Ovary (tissue), 9 donors: ENCODE measurements around the gene PSMD13. TPM values are rescaled to one million over a fixed set of nuclear protein-coding genes. Genes with fewer than 3 reads are reported as not detected.

Source experiments
- DNase-seq, 5 donors: peaks; one replicate each; pipeline ENCODE4 v3.0.0-alpha.2; 2019 to 2020
- H3K27ac ChIP-seq, 2 donors: fragments of 200-600 bp; one replicate each; pipeline versions ENCODE4 v1.5.1 to v1.8.0; 2019 to 2022
- H3K27me3 ChIP-seq: fragments of 200-600 bp; one replicate; pipeline ENCODE4 v1.8.0; 2022
- H3K36me3 ChIP-seq: fragments of 200-600 bp; sonication (generic); one replicate; pipeline ENCODE4 v1.5.1; 2019
- H3K4me1 ChIP-seq: one replicate; pipeline ENCODE4 v1.8.1; 2013; ENCODE audit warnings: mild to moderate bottlenecking, moderate library complexity; ENCODE audit not compliant: insufficient read depth
- H3K4me3 ChIP-seq: fragments of 200-600 bp; sonication (generic); one replicate; pipeline ENCODE4 v1.5.1; 2017
- H3K9me3 ChIP-seq, 2 donors: fragments of 200-600 bp in 1 of 2; sonication (generic) in 1 of 2; one replicate each; pipeline versions ENCODE4 v1.5.1 to v1.8.1; 2013 to 2019; ENCODE audit warnings: mild to moderate bottlenecking in 1 of 2, moderate library complexity in 1 of 2
- CTCF ChIP-seq, 3 donors: fragments of 450-650 bp in 2 of 3; fragments of 200-600 bp in 1 of 3; IDR thresholded peaks; one replicate each; pipeline versions ENCODE4 v1.5.1 to v1.8.0; 2016 to 2022; ENCODE audit warnings: antibody characterized with exemption in 3 of 3, mild to moderate bottlenecking in 1 of 3
- EP300 ChIP-seq: sonication (generic); formaldehyde crosslinking; IDR thresholded peaks from one replicate; pipeline ENCODE4 v1.6.1; 2017; ENCODE audit warnings: antibody characterized with exemption
- POLR2A ChIP-seq: fragments of 450-650 bp; IDR thresholded peaks from one replicate; pipeline ENCODE4 v1.6.1; 2017; ENCODE audit warnings: antibody characterized with exemption, mild to moderate bottlenecking, moderate library complexity
- WGBS, 3 donors: extraction: QIAGEN DNeasy Blood & Tissue Kit in 1 of 3; methylation state at CpG; one replicate each; pipeline versions ENCODE4 v1.1.5 to v1.1.7; 2013 to 2017; 5-methylcytosine and 5-hydroxymethylcytosine counted together
- intact Hi-C, 4 donors: fragments of 100-400 bp; cut with DNase I; formaldehyde crosslinking; loops; one replicate each; pipeline versions ENCODE4 v1.11.0 to v1.15.1; 2022 to 2023
- polyA plus RNA-seq, 2 donors: library from polyadenylated mRNA; stranded (reverse); fragments of 200-250 nt in 1 of 2; fragments of 350-450 nt in 1 of 2; fragmentation: Illumina TruSeq in 1 of 2; extraction: RNeasy Lipid Tissue Mini Kit (QIAGEN cat#74804) in 1 of 2; gene quantifications; one replicate each; pipeline ENCODE4 v1.2.3, GENCODE V29; 2013 to 2014
- total RNA-seq, 7 donors: library from RNA; depleted of rRNA in 2 of 7; stranded (reverse); fragments of >200 nt in 2 of 7; fragmentation: NEBNext Ultra II Directional in 3 of 7; extraction: Animal tissue kit (Norgen Biotek cat#: 25700) in 3 of 7; gene quantifications; one replicate each; pipeline versions ENCODE4 v1.1.0 to v1.2.4, GENCODE V29; 2016 to 2023
- donor health status: DM: no; HTN: no; CAD: no; lungs with moderate emphysema.
- donor health status: DM: no; HTN: no; CAD: no.
- donor health status: Bipolar disorder and iron deficiency.
- donor health status: DM: yes; HTN: yes; CAD: no.
- donor health status: DM: no; HTN: no; CAD: no.
- donor health status: DM: yes; HTN: yes; CAD: no.

The PSMD13 gene
- total and polyA plus RNA-seq, 9 donors: 66.2 to 88.9 (median 75.8) TPM

DNA sequence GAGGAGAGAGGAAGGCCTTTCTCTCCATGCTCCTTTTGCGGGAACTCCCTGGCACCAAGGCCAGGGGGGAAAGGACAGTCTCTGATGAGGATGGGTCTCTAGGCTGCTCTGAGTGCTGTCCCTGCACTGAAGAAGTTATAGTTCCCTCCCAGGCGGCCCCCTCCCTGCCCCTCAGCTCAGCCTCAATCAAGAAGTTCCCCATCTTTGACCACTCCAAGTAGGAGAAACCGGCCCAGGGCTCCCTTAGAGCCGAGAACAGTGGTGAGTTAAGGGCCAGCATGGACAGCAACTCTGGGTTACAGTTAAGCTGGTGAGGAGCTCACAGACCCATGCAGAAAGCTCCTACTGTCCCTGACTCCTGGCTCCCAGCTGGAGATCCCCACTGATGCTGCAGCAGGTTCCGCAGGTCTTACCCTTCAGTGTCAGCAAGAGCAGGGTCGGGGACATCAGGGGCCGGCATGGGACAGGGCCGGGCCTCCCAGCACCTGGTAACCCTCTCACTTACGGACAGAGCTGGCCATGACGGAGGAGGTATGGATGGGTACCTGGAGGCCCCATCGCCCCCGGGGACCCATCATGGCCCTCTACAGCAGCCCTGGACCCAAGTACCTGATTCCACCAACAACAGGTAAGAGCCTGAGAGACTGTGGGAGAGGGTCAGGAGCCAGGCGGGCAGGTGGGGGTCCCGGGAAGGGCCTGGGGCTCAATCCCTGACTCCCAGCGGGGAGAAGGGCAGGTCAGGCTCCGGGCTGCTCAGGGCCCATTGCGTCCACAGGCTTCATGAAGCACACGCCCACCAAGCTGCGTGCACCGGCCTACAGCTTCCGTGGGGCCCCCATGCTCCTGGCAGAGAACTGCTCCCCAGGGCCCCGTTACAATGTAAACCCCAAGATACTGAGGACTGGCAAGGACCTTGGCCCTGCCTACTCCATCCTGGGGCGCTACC, 39.7 kb upstream of the PSMD13 start:
- intact Hi-C loops: no loop called here
- H3K4me3 ChIP-seq: no peak overlapping the region
- H3K9me3 ChIP-seq: no peaks in the 10 kb centered on the region
- TF ChIP-seq EP300 (no peak), POLR2A (no peak), CTCF (IDR thresholded peaks at IDR 0.05) (no peak)
- WGBS, 3 donors: 73 to 85% (median 74%) methylated on average over 21 to 23 of the region's 23 CpGs
- H3K27me3 ChIP-seq: no peaks in the 10 kb centered on the region
- no peaks in the 10 kb centered on the region for H3K36me3 ChIP-seq
- H3K4me1 ChIP-seq: no peaks in the 10 kb centered on the region
- H3K27ac ChIP-seq: no peak overlapping the region
- DNase-seq: peak in 3 of 5 donors; percentile 18 to 30 (median 28)

DNA sequence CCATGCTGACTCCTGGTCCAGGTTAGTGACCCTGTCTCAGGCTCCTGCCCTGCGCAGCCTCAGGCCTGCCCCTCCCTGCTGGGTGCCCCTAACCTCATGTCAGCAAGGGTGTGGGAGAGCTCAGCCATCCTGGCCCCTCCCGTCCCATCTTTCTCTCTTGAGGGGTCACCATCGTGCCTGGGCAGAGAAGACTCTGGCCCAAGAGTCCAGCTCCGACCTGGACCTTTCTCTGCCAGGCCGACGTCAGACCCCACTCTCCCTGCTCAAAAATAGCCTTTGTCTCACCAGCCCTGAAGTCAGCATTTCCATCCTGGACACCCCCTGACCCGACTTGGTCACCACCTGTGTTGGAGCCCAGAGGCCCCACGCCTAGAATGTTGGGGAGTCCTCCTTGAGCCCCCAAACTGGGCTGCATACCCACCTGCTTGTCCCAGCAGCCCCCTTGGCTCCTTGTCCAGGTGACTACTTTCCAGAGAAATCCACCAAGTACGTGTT, 39.0 kb upstream of the PSMD13 start:
- TF ChIP-seq POLR2A: no peak
- no peak for TF ChIP-seq CTCF (IDR thresholded peaks at IDR 0.05)
- TF ChIP-seq EP300: no peak
- peak in 4 of 5 donors; percentile 15 to 36 (median 18) for DNase-seq
- 73 to 76% (median 75%) methylated on average over 9 of the region's 9 CpGs for WGBS, 3 donors

GRCh38 chr11:198236-198806, 38.5 kb upstream of the PSMD13 start:
- 79 to 83% (median 83%) methylated on average over 21 of the region's 21 CpGs for WGBS, 3 donors
- no peak overlapping the region for H3K4me3 ChIP-seq
- intact Hi-C loops: no loop called here
- no peaks in the 10 kb centered on the region for H3K9me3 ChIP-seq
- H3K27me3 ChIP-seq: no peaks in the 10 kb centered on the region
- H3K27ac ChIP-seq: no peak overlapping the region
- TF ChIP-seq EP300 (no peak), CTCF (IDR thresholded peaks at IDR 0.05) (no peak), POLR2A (no peak)
- H3K4me1 ChIP-seq: no peaks in the 10 kb centered on the region
- H3K36me3 ChIP-seq: no peaks in the 10 kb centered on the region
- DNase-seq: peak in 4 of 5 donors; percentile 20 to 42 (median 24)

More for the DNA sequence above, 39.0 kb upstream of the PSMD13 start:
- Histone ChIP-seq H3K4me1 (no peaks in the 10 kb centered on the region), H3K9me3 (no peaks in the 10 kb centered on the region), H3K36me3 (no peaks in the 10 kb centered on the region), H3K27ac (no peak overlapping the region), H3K27me3 (no peaks in the 10 kb centered on the region), H3K4me3 (no peak overlapping the region)
- intact Hi-C loops: no loop called here

GRCh38 chr11:199004-199581, 37.7 kb upstream of the PSMD13 start:
- Histone ChIP-seq H3K4me3 (no peak overlapping the region), H3K4me1 (no peaks in the 10 kb centered on the region), H3K27me3 (no peaks in the 10 kb centered on the region), H3K27ac (no peak overlapping the region), H3K36me3 (no peaks in the 10 kb centered on the region), H3K9me3 (no peaks in the 10 kb centered on the region)
- intact Hi-C loops: no loop called here
- WGBS, 3 donors: 73 to 79% (median 75%) methylated on average over 13 of the region's 13 CpGs
- DNase-seq: peak in 4 of 5 donors; percentile 20 to 41 (median 22)
- TF ChIP-seq CTCF (IDR thresholded peaks at IDR 0.05): no peak
- no peak for TF ChIP-seq POLR2A
- no peak for TF ChIP-seq EP300
